HG03064 (cell line): ENCODE results near the gene CMKLR1.

Experiments
- ATAC-seq: cut with Tn5 transposase; IDR thresholded peaks from one replicate; pipeline ENCODE4 v1.9.1; 2021; ENCODE audit warnings: low read depth; ENCODE audit not compliant: unreplicated experiment

CMKLR1 gene

DNA sequence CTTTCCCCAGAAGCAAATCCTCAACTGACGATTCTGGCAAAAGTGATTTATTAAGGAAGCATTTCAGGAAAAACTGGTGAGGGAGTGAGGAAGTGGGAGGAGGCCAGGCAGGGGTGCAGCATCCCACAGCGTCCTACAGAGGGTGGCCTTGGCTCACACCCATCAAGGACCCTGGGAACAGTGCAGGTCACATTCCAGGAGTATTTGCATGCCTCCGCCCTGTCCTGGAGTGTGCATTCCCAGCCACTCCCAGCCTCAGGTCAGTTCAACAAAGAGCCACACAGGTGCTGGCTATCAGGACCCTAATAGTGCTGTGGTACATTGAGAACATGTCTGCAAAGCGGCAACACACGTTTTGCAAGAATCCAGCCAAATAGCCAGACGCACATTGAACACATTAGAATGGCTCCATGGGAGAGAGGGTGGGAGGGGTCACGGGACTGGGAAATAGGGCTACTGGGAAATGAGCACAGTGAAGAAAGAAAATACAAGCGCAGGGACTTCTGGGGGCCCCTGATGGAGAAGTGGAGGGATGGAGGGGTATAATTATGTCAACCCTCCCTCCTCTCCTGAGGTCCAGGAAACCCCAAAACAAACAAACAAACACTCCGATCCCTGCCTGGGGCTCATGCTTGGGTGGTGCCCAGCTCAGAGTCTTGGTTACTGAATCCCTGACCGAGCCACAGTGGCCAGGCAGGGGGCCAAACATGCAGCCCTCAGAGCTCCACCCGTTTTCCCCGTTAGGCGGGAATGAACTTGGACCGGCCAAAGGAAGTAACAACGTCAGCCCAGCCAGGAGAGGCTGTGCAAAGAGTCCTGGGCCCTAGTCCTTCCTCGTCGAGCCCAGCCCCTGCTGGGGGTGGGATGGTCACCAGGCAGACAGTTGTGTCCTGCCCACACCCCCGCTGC is 36.5 kb downstream of the CMKLR1 start:
- no peak for ATAC-seq

DNA sequence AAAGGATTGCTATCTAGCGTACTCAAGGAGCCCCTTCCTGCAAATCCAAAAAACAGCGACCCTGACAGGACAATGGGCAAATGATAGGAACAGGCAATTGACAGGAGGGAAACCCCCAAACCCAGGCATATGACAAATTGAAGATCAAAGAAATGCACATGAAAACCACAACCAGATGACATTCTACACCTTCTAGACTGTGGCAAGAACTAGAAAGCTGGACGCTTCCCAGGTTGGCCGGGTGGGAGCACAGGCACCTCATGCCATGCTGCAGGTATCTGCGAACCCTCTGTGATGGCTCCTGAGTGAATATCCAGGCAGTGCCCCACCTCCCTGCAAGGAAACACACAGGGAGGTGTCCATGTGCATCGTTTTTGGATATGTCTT is 37.1 kb downstream of the CMKLR1 start:
- no peak for ATAC-seq

DNA sequence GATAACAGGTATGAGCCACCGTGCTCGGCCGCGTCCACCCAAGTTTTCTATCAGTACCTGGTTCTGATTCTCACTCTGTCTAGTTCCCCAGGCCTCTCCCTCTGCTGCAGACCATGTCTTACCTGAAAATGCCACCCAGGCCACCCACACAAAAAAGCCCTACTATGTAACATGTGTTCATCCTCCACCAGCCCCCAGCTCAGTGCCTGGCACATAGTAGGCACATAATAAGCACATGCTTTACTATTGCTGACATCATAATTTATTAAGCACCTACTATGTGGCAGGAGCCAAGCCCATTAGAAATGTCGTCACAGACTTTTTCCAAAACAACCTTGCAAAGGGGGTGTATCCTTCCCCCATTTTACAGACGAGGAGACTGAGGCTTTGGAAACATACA is 37.8 kb downstream of the CMKLR1 start:
- ATAC-seq, result no peak

DNA sequence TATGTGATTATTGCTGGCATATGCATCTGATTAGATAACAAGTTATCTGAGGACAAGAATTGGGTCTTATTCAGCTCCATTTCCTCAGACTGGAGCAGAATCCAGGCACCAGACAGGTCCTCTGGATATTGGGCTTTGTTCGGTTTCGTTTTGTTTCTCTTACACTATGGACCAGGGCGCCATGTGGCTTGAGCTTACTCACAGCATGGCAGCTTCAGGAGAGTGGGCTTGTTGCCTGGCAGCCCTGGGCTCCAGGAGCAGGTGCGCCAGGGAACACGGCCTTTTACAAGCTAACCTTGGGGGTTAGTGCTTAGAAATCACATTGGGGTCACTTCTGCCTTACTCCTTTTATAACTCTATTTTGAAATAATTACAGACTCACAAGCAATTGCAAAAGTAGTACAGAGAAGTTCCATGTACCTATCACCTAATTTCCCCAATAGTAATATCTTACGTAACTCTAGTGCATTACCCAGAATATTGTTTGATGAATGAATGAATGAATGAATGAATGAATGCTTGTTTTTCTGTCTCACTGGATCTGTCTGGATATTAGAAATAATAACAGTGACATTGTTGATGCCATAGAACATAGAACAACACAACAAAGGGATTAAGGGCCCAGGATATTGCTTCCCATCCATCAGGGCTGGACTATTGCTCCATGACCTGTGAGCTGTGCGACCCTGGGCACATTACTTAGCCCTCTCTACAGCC is 39.0 kb downstream of the CMKLR1 start:
- no peak for ATAC-seq

- no peak for ATAC-seq
Observed at GRCh38 chr12:108299516-108299915, 39.6 kb downstream of the CMKLR1 start.

- ATAC-seq, result no peak
Observed at GRCh38 chr12:108298761-108299275, 40.3 kb downstream of the CMKLR1 start.

DNA sequence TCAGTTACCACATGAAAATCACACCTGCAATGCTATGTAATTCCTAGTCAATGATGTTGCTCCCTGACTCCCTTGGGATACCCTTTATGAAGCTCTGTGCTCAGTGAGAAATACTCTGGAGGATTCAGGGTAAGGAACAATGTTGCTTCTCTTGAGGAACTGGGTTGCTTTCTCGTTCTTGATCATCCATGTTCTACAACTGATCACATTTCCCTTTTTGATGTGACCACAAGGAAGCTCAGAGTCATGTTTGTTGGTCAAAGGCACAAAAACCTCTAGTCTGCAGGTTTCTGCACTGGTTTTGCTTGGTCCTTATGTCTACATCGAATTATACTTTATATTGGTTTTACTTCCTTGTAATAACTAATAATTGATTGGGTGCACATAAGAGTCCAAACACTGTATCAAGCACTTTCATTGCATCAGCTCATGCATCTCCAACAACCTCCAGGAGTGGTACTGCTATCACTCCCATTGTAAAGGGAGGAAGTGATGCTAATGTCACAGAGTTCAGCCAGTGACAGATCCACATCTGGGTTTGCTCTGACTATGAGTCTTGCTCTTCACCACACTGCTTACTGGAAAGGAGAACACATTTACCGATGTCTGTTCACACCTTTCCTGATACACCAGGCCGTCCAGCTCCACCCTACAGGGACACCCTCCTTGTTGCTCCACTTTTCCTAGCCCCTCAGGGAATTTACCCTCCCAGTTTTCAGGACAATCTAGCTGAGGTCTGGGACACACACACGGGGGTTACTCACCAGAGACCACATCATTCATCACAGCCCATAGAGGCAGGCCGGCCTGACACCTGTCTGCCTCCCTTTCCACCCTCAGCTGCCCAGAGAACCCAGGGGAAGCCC is 41.0 kb downstream of the CMKLR1 start:
- ATAC-seq, result no peak

DNA sequence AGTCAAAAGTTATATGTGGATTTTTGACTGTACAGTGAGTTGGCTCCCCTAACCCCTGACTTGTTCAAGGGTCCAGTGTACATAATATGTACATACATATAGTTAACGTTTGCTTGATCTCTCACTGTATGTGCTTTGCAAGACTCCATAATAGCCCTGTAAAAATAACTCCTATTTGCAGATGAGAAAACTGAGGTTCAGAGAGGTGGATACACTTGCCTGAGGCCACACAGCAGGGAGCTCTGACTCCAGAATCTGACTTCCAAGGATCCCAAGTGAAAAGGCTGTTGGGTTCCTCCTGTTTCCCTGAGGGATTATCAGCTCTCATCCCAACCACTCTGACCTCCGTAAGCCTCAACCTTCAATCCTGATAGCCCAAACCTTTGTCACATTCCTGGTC is 41.7 kb downstream of the CMKLR1 start:
- no peak for ATAC-seq

DNA sequence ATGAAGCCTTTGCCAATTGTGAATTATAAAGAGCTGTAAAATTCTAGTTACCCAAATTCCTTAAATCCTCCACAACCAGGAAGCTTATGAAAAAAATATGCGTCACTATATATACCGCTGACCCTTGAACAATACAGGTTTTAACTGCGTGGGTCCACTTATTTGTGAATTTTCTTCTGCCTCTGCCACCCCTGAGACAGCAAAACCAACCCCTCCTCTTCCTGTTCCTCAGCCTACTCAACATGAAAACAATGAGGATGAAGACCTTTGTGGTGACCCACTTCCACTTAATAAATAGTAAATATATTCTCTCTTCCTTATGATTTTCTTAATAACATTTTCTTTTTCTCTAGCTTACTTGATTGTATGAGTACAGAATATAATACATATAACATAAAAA is 42.2 kb downstream of the CMKLR1 start:
- ATAC-seq, result no peak

DNA sequence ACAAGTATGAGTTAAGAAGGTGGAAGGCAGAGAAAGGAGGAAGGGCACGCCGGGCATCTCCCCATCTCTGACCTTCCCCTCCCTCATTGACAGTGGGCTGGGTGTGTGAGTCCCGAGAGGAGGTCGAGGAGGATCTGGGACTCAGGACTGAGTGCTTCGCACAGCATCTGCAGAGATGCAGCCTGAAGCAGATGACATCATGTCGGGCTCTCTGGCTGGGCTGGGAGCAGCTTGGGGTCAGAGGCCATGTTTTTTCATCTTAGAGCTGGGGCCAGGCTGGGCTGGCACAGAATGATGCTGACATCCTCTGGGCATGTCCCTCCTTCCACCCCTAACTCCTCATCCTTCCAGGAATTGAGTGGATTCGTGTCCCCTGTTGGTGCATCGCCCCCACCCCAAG is 43.5 kb downstream of the CMKLR1 start:
- ATAC-seq, result no peak

- ATAC-seq, result no peak
Observed at GRCh38 chr12:108289350-108290161, 49.6 kb downstream of the CMKLR1 start.

DNA sequence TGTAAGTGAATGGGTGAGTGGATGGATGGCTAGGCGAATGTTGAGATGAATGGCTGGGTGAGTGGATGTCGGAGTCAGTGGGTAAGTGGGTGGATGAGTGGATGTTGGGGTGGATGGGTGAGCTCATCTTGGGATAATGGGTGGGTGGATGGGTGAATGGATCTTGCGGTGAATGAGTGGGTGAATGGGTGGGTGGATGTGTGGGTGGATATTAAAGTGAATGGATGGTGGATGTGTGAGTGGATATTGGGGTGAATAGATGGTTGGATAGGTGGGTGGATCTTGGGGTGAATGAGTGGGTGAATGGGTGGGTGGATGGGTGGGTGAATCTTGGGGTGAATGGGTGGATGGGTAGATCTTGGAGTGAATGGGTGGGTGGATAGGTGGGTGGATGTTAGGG is 51.9 kb downstream of the CMKLR1 start:
- ATAC-seq, result no peak

- no peak for ATAC-seq
Observed at GRCh38 chr12:108285016-108285415, 54.1 kb downstream of the CMKLR1 start.

DNA sequence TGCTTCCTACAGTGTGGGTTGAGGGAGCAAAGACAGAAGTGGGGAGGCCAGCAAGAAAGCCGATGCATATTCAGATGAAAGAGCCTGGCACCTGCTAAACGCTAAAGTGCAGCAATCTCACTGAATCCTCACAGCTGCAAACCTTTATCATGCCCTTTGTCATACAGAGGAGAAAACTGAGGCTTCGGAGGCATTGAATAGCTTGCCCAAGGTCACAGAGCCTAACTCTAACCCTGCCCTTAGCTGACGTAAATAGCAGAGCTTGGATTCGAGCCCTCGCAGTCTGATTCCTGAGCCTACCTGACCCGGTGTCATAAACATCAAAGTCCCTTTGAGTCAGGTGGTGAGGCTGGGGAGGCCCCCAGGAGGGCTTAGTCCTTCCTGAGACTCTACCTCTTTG is 54.9 kb downstream of the CMKLR1 start:
- ATAC-seq, result no peak

DNA sequence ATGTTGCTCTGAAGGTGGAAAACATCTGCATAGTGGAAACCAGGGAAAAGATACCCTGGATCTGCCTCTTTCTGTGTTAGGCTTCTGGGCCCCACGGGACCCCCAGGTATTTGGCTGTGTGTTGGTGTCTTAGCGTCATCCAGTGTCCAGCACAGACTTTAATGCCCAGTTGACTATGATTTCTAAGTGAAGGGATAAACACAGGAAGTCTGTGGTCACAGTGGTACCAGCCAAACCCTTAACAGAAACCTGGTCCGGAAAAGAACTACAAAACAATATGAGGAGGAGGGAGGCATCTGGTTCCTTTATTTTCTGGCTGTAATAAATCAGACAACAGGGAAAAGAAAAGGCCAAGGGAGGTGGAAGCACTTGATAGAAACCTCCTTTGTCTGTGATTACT is 56.4 kb downstream of the CMKLR1 start:
- no peak for ATAC-seq

GRCh38 chr12:108282160-108282559 is 57.0 kb downstream of the CMKLR1 start:
- ATAC-seq, result no peak

DNA sequence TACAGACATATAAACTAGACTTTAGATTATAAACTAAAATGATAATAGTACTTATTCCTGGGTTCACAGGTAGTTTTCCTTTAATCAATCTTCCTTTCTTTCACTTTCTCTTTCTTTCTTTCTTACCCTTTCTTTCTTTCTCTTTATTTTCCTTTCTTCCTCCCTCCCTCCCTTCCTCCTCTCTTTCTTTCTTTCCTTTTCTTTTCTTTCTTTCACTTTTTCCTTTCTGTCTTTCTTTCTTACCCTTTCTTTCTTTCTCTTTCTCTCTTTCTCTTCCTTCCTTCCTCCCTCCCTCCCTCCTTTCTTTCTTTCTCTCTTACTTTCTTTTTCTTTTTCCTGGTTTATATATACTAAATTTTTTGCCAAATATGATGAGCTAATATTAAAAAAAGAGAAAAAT is 61.5 kb downstream of the CMKLR1 start:
- ATAC-seq, result no peak

DNA sequence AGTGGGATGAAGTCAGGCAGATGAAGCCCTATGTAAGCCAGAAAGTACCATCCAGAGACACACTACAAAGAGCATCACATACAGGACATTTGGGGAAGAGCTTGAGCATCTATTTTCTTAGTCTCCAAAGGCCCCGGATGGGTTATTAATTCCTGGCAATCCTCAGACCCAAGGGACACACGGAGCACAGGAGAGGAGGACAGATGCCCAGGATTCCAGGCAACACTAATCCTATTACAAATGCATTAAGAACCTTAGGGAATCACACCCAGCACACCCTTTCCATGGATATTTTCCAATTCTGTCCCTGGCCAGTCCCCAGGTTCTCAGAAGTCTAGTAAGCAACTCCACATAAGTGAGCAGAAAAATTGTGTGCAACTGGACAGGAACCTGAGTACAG is 65.9 kb downstream of the CMKLR1 start:
- no peak for ATAC-seq

DNA sequence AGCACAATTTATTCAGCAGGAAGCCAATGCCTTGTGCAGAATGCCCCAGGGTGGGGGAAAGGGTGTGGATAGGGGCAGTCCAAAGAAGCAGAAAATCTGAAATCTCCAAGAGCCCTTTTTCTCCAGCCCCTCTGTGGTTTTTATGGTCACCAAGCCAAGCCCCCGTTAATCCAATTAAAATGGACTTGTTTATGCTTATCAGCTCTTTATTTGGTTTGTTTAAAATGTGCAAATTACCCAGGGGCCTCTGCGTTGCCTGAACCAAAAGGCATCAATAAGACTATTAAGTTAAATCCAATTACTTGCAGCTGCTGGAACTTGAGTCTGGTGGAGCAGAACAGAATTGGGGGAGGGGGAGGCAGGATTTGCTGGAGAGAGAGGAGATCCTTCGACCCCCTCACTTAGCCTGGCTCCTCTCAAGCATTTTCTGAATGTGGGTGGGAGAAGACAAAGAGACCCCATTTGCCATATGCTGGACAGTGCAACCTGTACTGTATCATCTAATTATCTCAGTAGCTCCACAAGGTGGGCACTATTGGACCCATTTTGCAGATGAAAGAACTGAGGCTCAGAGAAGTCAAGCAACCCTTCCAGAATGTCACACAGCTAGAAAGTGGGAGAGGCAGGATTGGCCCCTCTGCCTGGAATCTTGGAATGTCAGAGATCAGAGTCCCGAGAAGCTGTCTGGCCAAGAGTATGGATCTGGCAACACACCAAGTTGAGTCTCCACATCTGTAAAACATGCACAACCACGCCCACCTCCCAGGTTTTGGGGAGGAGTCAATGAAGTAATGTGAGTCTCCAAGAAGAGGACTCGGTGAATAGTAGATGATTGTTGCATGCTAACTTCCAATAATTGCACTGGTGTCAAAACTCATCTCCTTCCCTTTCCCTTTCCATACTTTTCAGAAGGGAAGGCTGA is 66.9 kb downstream of the CMKLR1 start:
- no peak for ATAC-seq
